Measurements from ENCODE around the gene CHURC1.

Gene CHURC1

GRCh38 chr14:64926398-64926995, 12.2 kb downstream of the CHURC1 start:
- DNase-seq (ENCODE audit: low spot score), result no peak
- ChIA-PET POLR2A (ENCODE audit: low non-redundant PET) (no interaction called here), CTCF (no interaction called here)
- TF ChIP-seq, protein P1, sequence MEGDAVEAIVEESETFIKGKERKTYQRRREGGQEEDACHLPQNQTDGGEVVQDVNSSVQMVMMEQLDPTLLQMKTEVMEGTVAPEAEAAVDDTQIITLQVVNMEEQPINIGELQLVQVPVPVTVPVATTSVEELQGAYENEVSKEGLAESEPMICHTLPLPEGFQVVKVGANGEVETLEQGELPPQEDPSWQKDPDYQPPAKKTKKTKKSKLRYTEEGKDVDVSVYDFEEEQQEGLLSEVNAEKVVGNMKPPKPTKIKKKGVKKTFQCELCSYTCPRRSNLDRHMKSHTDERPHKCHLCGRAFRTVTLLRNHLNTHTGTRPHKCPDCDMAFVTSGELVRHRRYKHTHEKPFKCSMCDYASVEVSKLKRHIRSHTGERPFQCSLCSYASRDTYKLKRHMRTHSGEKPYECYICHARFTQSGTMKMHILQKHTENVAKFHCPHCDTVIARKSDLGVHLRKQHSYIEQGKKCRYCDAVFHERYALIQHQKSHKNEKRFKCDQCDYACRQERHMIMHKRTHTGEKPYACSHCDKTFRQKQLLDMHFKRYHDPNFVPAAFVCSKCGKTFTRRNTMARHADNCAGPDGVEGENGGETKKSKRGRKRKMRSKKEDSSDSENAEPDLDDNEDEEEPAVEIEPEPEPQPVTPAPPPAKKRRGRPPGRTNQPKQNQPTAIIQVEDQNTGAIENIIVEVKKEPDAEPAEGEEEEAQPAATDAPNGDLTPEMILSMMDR (conservative IDR thresholded peaks at IDR 0.05; ENCODE audit: low read depth), result no peak
- H3K27ac ChIP-seq, result no peak overlapping the region

DNA sequence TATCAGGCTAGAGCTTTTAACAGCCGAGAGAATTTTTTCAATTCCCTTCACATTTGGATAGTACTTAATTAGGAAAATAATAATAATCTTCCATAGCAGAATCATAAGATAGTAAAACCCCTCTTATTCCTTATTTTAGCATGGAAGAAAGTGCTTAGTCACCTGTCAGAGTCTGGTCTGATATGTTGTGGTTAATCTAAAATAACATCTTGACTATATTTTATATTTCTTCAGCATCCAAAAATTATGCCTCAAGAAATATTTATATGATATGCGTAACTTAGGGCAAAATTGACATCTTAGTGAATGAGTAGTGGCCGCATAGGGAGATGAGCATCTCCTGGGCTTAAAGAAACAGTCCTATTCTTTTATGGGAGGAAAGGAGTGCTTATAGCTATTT, 12.8 kb downstream of the CHURC1 start:
- H3K27ac ChIP-seq, result no peak overlapping the region
- ChIA-PET POLR2A (ENCODE audit: low non-redundant PET) (no interaction called here), CTCF (interaction anchor here (0.9 kb wide), 1 partner anchor 10 kb away, joined by 3 read pairs; no protein-coding TSS in a partner anchor)
- DNase-seq (ENCODE audit: low spot score), result no peak
- TF ChIP-seq, protein P1 (conservative IDR thresholded peaks at IDR 0.05; ENCODE audit: low read depth), result no peak

DNA sequence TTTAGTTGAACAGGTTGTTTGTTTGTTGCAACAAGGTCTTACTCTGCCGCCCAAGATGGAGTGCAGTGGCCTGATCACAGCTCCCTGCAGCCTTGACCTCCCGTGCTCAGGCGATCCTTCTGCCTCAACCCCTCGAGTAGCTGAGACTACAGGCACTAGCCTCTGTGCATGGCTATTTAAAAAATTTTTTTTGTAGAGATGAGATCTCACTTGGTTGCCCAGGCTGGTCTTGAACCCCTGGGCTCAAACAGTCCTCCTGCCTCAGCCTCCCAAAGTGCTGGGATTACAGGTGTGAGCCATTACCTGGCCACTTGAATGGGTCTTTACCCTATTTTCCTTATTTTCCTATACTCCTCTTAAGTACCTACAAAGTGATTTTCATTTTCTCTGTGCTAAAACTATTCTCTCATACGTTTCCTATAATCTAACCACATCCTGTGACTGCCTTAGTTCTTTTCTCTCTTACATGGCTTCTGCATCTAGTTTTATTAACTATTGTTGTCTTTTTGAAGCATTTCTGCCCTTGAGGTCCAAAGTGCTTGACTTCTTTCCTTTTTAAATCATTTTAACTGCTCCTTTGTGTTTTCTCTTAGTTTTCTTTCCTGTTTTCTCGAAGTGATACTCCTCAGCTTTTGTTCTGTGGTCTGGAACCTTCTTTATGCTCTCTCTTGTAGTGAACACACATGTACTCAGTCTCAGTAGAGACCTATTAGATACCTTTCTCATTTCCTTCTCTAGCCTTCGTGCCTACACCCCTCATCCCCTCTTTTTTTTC, 14.2 kb downstream of the CHURC1 start:
- no peak for DNase-seq (ENCODE audit: low spot score)
- ChIA-PET CTCF (no interaction called here), POLR2A (ENCODE audit: low non-redundant PET) (no interaction called here)
- no peak overlapping the region for H3K27ac ChIP-seq
- TF ChIP-seq, protein P1 (conservative IDR thresholded peaks at IDR 0.05; ENCODE audit: low read depth), result no peak

DNA sequence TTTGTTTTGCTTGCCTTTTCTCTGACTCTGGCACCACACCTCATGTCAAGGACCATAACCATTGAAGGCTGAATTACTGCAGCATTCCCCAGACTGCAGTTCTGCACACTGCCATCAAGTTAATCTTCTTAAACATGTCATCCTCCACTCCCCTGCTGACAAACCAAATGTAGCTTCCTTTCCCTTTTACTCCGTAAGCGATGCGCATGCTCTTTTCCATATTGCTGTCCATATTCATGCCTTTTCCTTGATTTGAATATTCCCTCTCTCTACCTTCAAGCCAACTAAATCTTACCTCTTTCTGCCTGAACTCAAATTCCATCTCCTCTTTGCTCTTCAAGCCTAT, 14.7 kb downstream of the CHURC1 start:
- POLR2A ChIA-PET (ENCODE audit: low non-redundant PET), result no interaction called here
- H3K27ac ChIP-seq, result no peak overlapping the region
- TF ChIP-seq, protein P1 (conservative IDR thresholded peaks at IDR 0.05; ENCODE audit: low read depth), result no peak
- CTCF ChIA-PET, result no interaction called here
- DNase-seq (ENCODE audit: low spot score), result no peak

DNA sequence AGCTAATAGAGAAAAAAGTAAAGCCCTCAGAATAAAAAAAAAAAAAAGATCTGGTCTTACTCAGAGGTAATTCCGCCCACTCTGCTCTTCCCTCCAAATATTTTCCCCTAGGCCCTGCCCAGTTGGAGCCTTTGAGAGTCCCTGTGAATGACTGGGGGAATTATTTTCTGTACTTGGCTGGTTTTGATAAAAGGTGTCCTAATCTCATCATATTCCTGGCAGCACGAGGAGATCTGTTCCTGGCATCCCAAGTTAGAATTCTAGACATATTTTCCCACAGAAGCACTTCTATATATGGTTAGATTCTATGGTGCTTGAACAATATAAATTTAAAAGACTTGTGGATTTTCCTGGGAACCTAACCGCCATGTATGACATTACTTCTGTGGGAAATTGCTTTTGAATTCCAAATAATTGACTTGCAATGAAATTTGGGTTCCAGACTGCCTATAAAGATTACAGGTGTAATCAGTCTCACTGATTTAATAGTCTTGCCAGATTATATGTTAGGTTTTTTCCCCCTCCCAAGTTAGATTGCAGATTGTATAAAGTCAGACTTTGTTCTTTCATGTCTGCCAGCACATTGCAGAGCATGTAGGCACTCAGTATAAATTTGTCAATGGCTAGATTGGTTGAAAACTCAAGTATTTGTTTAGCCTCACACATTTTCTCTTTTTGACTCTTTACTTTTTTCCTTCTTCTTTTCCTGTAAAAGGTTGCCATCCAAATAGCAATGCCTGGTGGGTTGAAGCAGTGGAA, 16.0 kb downstream of the CHURC1 start:
- no peak for DNase-seq (ENCODE audit: low spot score)

DNA sequence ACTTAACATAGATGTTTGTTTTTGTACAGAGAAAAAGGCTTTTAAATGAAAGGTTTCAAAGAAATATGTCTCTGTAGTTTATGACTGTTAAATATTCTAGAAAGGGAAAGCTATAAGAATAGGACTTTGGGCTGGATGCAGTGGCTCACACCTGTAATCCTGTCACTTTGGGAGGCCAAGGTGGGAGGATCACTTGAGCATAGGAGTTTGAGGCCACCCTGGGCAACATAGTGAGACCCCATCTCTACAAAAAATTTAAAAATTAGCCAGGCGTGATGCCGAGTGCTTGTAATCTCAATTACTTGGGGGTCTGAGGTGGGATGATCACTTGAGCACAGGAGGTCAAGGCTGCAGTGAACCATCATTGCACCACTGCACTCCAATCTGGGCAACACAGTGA, 16.9 kb downstream of the CHURC1 start:
- H3K27ac ChIP-seq, result no peak overlapping the region
- TF ChIP-seq, protein P1 (conservative IDR thresholded peaks at IDR 0.05; ENCODE audit: low read depth), result no peak
- no peak for DNase-seq (ENCODE audit: low spot score)
- POLR2A ChIA-PET (ENCODE audit: low non-redundant PET), result no interaction called here
- CTCF ChIA-PET, result no interaction called here

More for the DNA sequence above, 16.0 kb downstream of the CHURC1 start:
- CTCF ChIA-PET, result no interaction called here
- TF ChIP-seq, protein P1 (conservative IDR thresholded peaks at IDR 0.05; ENCODE audit: low read depth), result no peak
- POLR2A ChIA-PET (ENCODE audit: low non-redundant PET), result no interaction called here
- no peak overlapping the region for H3K27ac ChIP-seq
